Kidney (tissue), 14 donors: ENCODE measurements around the gene CHSY1. TPM values are rescaled to one million over a fixed set of nuclear protein-coding genes. Genes with fewer than 3 reads are reported as not detected.

Experiments used
- DNase-seq, 5 donors: peaks; one replicate each; pipeline ENCODE4 v3.0.0-alpha.2; 2013 to 2020
- FAIRE-seq: peaks from 2 replicates; lab custom pipeline; 2012; peaks lifted over from hg19 to GRCh38; lab: Jason Lieb, UNC
- H3K27ac ChIP-seq, 2 donors: one replicate each; pipeline ENCODE4 v1.7.0; 2013; ENCODE audit warnings: low read depth in 2 of 2, low read length in 2 of 2, inconsistent platforms in 1 of 2
- H3K27me3 ChIP-seq: one replicate; pipeline ENCODE4 v1.7.1; 2013; ENCODE audit warnings: low read length, inconsistent platforms; ENCODE audit not compliant: control insufficient read depth, insufficient read depth
- H3K36me3 ChIP-seq, 3 donors: one replicate each; pipeline versions ENCODE4 v1.7.0 to v1.7.1; 2013; ENCODE audit warnings: low read length in 3 of 3, control low read depth in 1 of 3, inconsistent platforms in 1 of 3; ENCODE audit not compliant: insufficient read depth in 3 of 3, control insufficient read depth in 2 of 3
- H3K4me1 ChIP-seq, 3 donors: one replicate each; pipeline versions ENCODE4 v1.7.0 to v1.7.1; 2013; ENCODE audit warnings: low read length in 3 of 3, inconsistent platforms in 1 of 3, low read depth in 1 of 3; ENCODE audit not compliant: control insufficient read depth in 2 of 3, insufficient read depth in 2 of 3
- H3K4me3 ChIP-seq, 3 donors: one replicate each; pipeline versions ENCODE4 v1.7.0 to v1.8.1; 2013; ENCODE audit warnings: low read length in 3 of 3, control low read depth in 1 of 3, inconsistent platforms in 1 of 3
- H3K9ac ChIP-seq, 3 donors: one replicate each; pipeline versions ENCODE4 v1.7.0 to v1.7.1; 2013; ENCODE audit warnings: low read length in 3 of 3, control low read depth in 1 of 3, inconsistent platforms in 1 of 3
- H3K9me3 ChIP-seq, 3 donors: one replicate each; pipeline versions ENCODE4 v1.7.0 to v1.7.1; 2013; ENCODE audit warnings: low read length in 3 of 3, control low read depth in 1 of 3, inconsistent platforms in 1 of 3; ENCODE audit not compliant: control insufficient read depth in 2 of 3, insufficient read depth in 1 of 3
- CTCF ChIP-seq: IDR thresholded peaks from 3 replicates; pipeline ENCODE4 v1.5.1; 2012; ENCODE audit warnings: mild to moderate bottlenecking, moderate library complexity, borderline replicate concordance; ENCODE audit not compliant: insufficient read depth; ENCODE audit errors: extremely low read depth
- intact Hi-C: fragments of 100-400 bp; cut with DNase I; formaldehyde crosslinking; loops from one replicate; pipeline ENCODE4 v1.11.1; 2022
- polyA plus RNA-seq: library from polyadenylated mRNA; stranded (reverse); fragments of 350-450 nt; fragmentation: Illumina TruSeq; extraction: RNeasy Lipid Tissue Mini Kit (QIAGEN cat#74804); gene quantifications from one replicate; pipeline ENCODE4 v1.2.3, GENCODE V29; 2014; ENCODE audit warnings: low read depth, low replicate concordance; ENCODE audit not compliant: insufficient read depth
- total RNA-seq: library from RNA; stranded (reverse); fragmentation: NEBNext Ultra II Directional; extraction: Animal tissue kit (Norgen Biotek cat#: 25700); gene quantifications from one replicate; pipeline ENCODE4 v1.2.1, GENCODE V29; 2021
- donor health status: control.
- donor health status: control.
- donor health status: control.
- donor health status: control.
- donor health status: control.
- donor health status: DM: yes; HTN: yes; CAD: no.
- donor health status: Normal renal cell carcinoma (clear cell type).

CHSY1 gene
- total and polyA plus RNA-seq, 2 donors from 2014 or later: 7.2 to 41.6 TPM

DNA sequence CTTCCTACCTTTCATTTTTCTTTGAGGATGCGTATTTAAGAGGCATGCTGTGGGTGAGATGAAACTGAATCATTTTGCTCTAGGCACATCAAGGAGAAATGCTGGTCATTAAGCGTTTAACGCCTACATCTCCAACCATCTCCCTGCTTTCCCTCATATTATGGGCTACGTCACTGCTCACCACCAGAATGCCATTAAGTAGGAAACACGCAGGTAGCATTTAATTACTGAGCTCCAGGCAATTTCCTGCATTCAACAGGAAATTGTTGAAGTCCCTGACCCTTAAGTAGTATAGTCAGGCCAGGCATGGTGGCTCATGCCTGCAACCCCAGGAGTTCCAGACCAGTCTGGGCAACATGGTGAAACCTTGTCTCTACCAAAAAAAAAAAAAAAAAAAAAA is 66.1 kb downstream of the CHSY1 start:
- peak in 2 of 5 donors; percentile 51 to 53 for DNase-seq
- no peak overlapping the region for H3K4me3 ChIP-seq
- H3K27ac ChIP-seq: peak overlapping the region in 1 of 2 donors; percentile 58
- H3K27me3 ChIP-seq: no peaks in the 10 kb centered on the region
- no peak for TF ChIP-seq CTCF
- FAIRE-seq: no peak
- intact Hi-C loops: no loop called here
- no peaks in the 10 kb centered on the region for H3K9me3 ChIP-seq
- no peak overlapping the region for H3K9ac ChIP-seq
- H3K4me1 ChIP-seq: peaks cover 4 to 14% (median 8%) of the 10 kb centered on the region in 3 donors
- H3K36me3 ChIP-seq: no peaks in the 10 kb centered on the region

GRCh38 chr15:101185336-101185735 is 66.5 kb downstream of the CHSY1 start:
- peaks cover 4 to 14% (median 8%) of the 10 kb centered on the region in 3 donors for H3K4me1 ChIP-seq
- H3K4me3 ChIP-seq: no peak overlapping the region
- DNase-seq: no peak
- no peak for TF ChIP-seq CTCF
- no peaks in the 10 kb centered on the region for H3K27me3 ChIP-seq
- no peak overlapping the region for H3K9ac ChIP-seq
- no peak for FAIRE-seq
- H3K27ac ChIP-seq: peak overlapping the region; percentile 25 to 58
- H3K9me3 ChIP-seq: no peaks in the 10 kb centered on the region
- intact Hi-C loops: no loop called here
- H3K36me3 ChIP-seq: no peaks in the 10 kb centered on the region

- FAIRE-seq (no peak), DNase-seq (no peak)
- Histone ChIP-seq H3K9me3 (no peaks in the 10 kb centered on the region), H3K4me3 (no peak overlapping the region), H3K27me3 (no peaks in the 10 kb centered on the region), H3K4me1 (peaks cover 4 to 13% (median 8%) of the 10 kb centered on the region in 3 donors), H3K9ac (no peak overlapping the region), H3K36me3 (no peaks in the 10 kb centered on the region), H3K27ac (peak overlapping the region in 1 of 2 donors; percentile 58)
- no peak for TF ChIP-seq CTCF
- intact Hi-C loops: no loop called here
Measured at GRCh38 chr15:101184830-101185229, 67.0 kb downstream of the CHSY1 start.

GRCh38 chr15:101183931-101184305 is 67.9 kb downstream of the CHSY1 start:
- H3K4me3 ChIP-seq: no peak overlapping the region
- no peak for TF ChIP-seq CTCF
- DNase-seq (no peak), FAIRE-seq (no peak)
- H3K27me3 ChIP-seq: no peaks in the 10 kb centered on the region
- no peak overlapping the region for H3K9ac ChIP-seq
- intact Hi-C loops: no loop called here
- no peaks in the 10 kb centered on the region for H3K9me3 ChIP-seq
- no peak overlapping the region for H3K27ac ChIP-seq
- H3K4me1 ChIP-seq: peaks cover 4 to 12% (median 8%) of the 10 kb centered on the region in 3 donors
- H3K36me3 ChIP-seq: no peaks in the 10 kb centered on the region
